HG02885 (cell line): ENCODE data around the gene SOWAHB.

Experiments
- ATAC-seq: cut with Tn5 transposase; IDR thresholded peaks from one replicate; pipeline ENCODE4 v1.9.1; 2021; ENCODE audit warnings: mild to moderate bottlenecking; ENCODE audit not compliant: unreplicated experiment, poor library complexity

SOWAHB gene, protein sequence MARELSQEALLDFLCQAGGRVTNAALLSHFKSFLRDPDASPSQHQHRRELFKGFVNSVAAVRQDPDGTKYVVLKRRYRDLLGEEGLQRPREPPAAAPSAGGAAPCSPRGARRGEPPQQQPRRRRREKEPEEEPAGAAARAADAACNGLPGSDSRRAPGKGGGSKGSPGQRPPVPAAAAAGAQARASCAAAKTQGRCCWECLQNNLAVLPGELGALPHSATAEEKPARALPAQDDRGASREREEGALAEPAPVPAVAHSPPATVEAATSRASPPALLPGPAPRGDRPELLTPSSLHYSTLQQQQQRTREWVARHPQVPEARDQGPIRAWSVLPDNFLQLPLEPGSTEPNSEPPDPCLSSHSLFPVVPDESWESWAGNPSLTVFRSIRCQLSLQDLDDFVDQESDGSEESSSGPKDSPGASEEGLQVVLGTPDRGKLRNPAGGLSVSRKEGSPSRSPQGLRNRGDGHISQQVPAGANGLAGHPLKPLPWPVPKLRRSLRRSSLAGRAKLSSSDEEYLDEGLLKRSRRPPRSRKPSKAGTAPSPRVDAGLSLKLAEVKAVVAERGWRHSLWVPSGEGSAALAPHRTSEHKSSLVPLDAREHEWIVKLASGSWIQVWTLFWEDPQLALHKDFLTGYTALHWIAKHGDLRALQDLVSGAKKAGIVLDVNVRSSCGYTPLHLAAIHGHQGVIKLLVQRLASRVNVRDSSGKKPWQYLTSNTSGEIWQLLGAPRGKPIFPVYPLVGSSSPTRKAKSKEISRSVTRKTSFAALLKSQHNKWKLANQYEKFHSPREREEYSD

DNA sequence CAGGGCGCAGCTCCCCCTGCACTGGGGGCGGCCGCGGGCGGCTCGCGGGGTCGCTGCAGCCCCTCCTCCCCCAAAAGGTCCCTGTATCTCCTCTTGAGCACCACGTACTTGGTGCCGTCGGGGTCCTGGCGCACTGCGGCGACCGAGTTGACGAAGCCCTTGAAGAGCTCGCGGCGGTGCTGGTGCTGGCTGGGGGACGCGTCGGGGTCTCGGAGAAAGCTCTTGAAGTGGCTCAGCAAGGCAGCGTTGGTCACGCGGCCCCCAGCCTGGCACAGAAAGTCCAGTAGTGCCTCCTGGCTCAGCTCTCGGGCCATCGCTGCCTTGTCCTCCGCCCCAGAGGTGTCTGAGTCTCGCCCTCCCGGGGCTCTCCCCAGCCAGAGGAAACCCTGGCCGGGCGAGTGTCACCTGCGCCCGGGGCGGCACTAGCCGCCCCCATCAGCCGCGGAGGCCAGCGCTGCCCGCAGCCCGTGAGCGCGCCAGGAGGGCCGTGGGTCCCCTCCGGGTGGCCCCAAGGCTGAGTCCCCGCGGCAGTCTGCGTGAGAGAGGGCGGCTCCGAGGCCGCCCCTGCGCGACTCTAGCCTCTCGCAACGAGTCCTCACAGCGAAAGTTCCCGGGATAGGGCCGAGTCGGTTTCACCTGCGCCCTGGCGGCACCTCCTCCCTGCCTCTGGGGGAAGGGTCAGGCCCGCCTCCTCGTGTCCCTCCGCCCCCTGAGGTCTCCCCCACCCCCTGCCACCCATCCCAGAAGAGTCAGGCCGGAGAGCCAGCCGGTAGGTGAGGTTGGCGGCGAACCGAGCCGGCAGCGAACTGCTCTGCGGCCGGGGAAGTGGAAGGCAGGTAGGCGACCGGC, at the start of gene SOWAHB:
Gene SOWAHB, minus strand, starts transcription at position 609 of the 849 bp plus-strand sequence. Its CDS starts 295 bp downstream, at position 314.
- ATAC-seq, result peak; percentile 57

DNA sequence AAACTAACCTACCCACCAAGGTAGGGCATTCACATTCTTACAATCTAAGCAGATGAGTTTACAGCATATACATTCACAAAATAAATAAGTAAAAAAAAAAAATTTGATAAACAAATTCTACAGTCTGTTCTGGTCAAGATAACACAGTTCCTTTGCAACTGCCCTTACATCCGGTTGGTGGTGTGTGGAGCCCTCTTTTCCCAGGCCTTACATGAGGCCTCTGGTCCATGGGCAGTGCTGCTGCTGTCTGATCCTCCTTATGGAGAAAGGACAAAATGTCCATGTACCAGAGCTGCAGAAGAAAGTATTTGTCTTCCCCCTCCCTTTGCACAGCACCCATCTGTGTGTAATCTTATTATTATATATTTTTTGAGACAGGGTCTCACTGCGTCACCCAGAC, 49.4 kb upstream of the SOWAHB start:
- ATAC-seq, result no peak

DNA sequence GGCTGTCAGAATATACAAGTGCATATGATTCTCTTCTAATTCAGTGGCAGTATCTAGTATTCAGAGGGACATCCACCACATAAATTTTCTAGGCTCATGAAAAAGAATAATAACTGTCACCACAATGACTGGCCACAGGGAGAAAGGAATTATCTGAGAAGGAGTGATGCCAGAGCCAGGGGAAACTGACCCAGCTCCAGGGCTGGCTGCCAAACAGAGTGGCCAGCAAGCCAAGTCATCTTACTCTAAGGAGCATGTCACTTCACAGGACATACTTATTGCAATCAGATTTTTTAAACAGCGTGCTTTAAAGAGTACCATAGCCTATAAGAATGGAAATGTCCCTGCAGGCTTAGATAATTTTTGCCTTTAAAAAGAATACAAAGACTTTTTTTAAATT, 45.8 kb upstream of the SOWAHB start:
- no peak for ATAC-seq

DNA sequence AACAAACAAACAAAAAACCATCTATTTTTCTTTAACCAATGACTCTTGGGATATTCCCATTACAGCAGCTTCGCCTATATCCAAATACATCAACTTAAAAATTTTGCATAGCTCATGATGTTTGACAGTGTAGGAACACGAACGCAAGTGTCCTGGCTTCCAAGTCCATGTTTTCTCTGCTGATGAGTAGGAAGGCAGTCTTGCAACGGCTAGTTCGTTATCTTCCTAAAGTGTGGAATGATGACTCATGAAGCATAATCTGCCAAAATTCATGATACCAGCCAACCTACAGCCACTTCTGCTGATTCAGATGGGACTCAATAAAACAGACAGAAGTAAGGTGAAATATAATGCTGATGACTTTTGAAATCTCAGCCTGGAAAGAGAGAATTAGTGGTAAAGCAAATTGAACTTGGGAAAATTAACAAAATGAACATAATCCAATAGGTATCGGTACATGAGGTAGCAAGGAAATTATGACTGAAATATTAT, 45.2 kb upstream of the SOWAHB start:
- no peak for ATAC-seq

DNA sequence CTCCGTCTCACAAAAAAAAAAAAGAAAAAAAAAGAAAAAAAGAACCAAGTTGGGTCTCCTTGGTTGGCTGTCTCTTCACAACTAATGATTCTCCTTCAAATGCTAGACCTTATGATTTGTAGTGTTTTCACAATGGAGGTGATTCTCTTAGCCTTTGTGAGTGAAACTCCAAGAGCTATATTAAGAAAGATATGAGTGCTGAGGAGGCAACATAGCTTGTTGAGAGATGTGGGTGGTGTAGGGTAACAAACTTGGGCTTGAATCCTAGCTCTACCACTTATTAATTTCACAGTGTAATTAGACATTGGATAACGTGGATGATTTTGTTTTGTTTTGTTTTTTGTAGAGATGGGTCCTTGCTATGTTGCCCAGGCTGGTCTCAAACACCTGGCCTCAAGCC, 41.2 kb upstream of the SOWAHB start:
- ATAC-seq, result no peak

DNA sequence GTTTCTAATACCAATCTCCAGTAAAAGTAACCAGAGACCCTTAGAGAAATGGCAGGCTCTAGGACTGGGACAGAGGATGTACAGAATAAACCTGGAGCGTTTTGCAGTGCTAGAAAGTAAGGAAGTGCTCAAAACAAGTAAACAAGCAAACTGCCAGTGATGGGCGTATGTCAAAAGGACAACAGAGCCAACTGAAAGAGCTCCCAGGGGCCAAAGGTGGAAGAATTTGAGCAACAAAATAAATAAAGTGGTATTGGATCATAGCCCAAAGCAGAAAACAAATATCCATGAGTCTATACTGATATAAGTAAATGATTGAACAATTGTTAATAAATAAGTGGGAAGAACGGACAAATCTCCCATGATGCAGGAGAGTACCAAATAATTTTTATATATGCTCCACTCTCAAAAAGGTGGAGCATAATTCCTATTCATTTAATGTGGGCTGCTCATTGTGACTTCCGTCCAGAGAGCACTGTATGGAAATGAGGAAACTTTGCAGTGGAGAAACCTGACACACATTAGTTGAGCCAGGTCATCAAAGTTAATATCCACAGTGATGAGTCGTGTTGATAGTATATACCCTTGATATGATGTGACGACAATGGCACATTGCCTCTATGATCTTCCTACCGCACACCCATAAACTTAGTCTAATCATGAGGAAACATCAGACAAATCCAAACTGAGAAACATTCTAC, 33.8 kb upstream of the SOWAHB start:
- no peak for ATAC-seq

DNA sequence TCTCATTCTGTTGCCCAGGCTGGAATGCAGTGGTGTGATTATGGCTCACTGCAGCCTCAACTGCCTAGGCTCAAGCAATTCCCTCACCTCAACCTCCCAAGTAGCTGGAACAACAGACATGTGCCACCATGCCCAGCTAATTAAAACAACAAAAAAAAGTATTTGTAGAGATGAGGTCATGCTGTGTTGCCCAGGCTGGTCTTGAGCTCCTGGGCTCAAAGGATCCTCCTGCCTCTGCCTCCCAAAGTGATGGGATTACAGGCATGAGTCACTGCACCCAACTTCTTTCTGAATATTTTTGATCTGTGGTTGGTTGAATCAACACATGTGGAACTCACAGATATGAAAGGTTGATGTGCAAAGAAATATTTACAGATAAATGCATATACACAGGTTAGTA, 33.1 kb upstream of the SOWAHB start:
- no peak for ATAC-seq

DNA sequence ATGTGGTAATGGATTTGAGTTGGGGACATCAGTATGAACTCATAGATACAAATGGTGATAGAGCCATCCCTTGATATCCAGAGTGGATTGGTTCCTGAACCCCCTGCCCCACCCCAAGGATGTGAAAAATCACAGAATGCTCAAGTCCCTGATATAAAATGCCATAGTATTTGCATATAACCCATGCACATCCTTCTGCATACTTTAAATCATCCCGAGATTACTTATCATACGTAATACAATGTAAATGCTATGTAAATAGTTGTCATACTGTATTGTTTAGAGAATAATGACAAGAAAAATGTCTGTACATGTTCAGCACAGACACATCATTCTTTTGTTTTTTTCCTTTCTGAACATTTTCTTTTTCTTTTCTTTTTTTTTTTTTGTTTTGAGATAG, 32.7 kb upstream of the SOWAHB start:
- no peak for ATAC-seq

DNA sequence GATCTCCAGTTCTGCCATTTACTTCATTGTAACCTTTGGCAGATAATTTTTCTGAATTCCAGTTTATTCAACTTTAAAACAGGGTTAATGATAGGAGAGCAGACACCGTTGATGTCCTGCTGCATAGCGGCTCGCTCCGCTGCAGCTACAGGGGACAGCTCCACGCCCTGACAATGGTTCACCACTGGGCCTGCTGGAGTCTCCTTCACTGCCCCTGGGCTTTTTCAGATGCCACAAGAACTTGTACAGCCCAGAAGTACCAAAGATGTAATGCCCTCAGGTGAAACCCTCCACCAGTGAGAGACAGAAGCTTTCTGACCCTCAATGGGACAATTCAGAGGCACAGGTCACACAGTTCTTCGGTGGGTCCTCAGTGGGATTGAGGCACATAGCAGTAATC, 28.9 kb upstream of the SOWAHB start:
- ATAC-seq, result no peak

DNA sequence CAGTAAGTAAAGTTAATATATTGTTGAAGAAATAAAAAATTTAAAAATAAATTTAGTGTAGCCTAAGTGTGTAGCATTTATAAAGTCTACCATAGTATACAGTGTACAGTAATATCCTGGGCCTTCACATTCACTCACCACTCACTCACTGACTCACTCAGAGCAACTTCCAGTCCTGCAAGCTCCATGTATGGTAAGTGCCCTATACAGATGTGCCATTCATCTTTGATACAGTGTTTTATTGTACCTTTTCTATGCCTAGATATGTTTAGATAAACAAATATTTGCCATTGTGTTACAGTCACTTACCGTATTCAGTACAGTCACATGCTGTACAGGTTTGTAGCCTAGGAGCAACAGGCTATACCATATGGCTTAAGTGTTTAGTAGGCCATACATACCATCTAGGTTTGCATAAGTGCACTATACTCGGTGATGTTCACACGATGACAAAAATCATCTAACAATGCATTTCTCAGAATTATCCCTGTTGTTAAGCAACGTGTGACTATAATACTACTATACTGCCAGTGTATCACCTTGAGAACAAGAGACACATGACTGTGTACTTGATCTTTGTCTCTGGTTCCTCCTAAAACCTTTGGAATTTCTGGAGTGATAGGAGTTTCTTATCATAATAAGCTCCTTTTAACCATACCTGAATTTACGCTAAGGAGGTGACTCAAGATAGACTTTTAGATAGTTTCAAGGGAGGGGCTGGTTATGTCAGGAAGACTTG, 25.8 kb upstream of the SOWAHB start:
- ATAC-seq, result no peak

DNA sequence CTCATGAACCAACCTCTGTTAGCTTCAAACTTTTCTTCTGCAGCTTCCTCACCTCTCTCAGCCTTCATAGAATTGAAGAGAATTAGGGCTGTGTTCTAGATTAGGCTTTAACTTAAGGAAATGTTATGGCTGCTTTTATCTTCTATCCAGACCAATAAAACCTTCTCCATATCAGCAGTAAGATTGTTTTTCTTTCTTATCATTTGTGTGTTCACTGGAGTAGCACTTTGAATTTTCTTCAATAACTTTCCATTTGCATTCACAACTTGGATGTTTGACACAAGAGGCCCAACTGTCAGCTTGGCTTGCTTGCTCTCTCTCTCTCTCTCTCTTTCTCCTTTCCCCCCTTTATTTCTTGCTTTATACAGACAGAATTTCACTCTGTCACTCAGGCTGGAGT, 22.8 kb upstream of the SOWAHB start:
- no peak for ATAC-seq

DNA sequence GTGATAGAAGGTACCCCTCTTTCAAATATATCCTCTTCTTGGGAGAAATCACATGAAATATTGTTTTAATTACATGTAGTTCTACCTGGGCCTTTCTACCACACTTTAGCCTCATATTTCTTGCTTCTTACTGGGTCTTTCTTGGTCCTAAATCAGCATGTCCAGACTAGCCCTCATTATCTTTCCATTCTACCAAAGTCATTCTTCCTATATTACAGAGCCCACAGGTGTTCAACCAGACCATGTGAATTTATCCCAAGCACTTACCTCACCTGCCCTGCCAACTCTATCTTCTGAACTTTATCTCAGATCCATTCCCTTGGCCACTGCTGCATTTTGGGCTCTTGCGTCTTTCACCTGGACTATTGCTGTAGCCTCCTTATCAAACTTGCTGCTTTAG, 11.8 kb upstream of the SOWAHB start:
- no peak for ATAC-seq

DNA sequence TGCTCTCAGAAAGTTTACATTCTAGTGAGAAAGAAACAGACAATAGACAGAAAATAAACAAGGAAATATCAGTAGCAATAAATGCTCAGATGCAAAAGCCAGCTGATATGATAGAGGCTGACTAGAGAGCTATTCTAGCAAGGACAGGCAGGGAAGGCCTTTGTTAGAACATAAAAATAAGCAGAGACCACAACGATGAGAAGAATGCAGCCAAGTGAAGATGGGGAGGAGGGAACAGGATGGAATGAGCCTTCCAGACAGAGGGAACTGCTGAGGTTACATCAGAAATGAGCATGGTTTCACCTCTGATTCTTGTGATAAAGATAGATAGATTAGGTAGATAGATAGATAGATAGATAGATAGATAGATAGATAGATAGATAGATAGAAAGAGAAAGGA, 7.6 kb upstream of the SOWAHB start:
- no peak for ATAC-seq

DNA sequence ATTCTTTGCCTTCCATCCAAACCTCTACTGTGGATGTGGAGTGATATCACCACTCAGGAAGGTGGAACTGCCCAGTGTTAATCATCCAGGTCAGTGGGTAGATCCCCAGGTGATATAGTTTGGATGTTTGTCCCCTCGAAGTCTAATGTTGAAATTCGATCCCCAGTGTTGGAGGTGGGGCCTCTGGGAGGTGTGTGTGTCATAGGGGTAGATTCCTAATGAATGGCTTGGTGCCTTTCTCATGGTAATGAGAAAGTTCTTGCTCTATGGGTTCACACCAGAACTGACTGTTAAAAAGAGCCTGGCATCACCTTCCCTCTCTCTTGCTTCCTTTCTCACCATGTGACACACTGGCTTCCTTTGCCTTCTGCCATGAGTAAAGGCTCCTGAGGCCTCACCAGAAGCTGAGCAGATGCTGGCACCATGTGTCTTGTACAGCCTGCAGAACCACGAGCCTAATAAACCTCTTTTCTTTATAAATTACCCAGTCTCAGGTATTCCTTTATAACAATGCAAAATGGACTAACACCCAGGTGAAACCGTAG, 6.8 kb upstream of the SOWAHB start:
- no peak for ATAC-seq

DNA sequence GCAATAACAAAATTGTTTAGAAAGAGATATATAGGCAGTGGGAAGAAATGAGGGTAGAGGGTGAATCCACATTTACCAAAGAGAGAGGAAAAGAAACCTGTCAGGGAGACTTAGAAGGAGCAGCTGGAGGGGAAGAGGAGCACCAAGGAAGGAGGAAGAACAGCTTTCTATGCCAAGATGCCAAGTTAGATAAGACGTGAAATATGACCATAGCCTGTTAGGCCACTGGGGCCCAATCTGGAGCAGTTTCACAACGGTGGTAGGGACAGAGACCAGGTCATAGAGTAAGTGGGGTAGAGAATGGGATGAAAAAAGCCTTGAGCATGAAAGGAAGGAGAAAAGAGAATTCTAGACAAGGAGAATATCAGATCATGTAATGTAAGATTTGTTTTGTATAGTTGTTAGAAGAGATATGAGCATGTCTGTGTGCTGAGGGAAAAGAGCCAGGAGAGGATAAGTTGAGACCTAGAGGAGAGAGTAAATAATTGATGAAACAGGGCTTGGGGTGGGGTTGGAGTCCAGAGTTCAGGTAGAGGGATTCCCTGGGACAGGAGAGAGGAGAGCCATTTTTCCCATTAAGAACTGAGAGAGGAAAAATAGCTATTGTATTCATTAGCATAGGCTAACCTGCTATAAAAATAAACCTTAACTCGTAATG, 4.4 kb upstream of the SOWAHB start:
- ATAC-seq, result no peak

DNA sequence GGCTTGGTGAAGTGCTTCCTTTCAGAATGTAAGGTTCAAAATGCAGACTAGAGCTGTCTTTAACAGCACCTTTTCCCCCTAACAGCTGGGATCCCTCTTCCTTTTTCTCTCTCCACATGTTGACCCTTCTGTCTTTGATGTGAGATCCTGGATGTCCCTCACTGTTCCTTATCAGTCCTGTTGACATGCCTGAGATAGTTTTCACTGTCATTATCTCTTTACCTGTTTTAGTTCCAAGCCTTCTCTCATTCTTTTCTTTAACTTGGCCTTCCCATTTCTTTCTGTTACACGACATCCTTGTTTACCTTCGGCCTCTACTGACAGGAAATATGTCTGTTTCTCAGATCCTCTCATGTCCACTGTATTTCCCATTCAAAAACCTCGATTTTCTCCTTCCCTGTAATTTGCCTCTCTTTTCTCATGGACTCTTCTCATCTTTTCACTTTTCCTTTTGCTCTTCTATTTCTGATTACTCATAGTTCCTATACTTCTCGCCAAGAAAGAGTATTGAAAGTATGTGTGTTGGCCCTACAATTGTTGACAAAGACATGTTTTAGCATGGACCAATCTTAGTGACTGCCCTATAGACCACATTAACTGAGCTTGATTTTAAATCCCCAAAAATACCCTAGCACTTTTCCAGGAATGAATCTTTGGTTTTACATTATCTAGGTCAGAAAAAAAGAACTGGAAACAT, 1.2 kb upstream of the SOWAHB start:
- no peak for ATAC-seq

DNA sequence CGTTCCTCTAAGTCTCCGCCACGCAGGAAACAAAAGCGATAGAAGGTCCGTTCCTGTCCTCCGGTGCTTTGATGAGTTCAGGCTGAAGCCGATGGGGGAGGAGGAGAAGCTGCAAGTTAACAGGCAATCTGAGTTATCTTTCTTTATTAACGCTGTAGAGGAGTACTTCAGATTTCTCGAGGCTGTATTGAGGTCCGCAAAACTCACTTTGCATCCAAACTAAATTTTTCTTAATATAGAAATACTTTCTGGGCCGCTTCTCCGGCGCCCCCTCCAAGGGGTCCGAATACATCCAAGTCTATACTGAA, 395 bp upstream of the SOWAHB start:
- no peak for ATAC-seq
